Caco-2 (cell line): ENCODE measurements around the gene ANKDD1A. TPM values are rescaled to one million over a fixed set of nuclear protein-coding genes. Genes with fewer than 3 reads are reported as not detected.
A peak's percentile ranks its signal among the peaks of the same experiment; 100 is the strongest.

Experiments
- BruUV-seq: library from RNA; stranded (reverse); fragments of 400-500 nt; replicated peaks from 2 replicates; lab custom pipeline; 2021; lab: Mats Ljungman, UMichigan
- CTCF ChIA-PET: fragments of 300-600 bp; sonication (Branson Sonifier 250); formaldehyde crosslinking; loops from one replicate; lab custom pipeline; 2022; ENCODE audit warnings: antibody characterized with exemption; lab: Charles Lee
- POLR2A ChIA-PET: fragments of 300-600 bp; sonication (Branson Sonifier 250); formaldehyde crosslinking; loops from one replicate; lab custom pipeline; 2022; ENCODE audit warnings: antibody characterized with exemption; lab: Charles Lee
- DNase-seq, 2 experiments: peaks; one replicate each; pipeline versions ENCODE4 v3.0.0 to v3.0.0-alpha.2; 2020 to 2022
- H3K27me3 ChIP-seq: replicated peaks from 2 replicates; pipeline ENCODE4 v1.6.0; 2011; ENCODE audit warnings: low read length; ENCODE audit not compliant: control insufficient read depth, insufficient read depth
- H3K36me3 ChIP-seq: 2 replicates; pipeline ENCODE4 v1.5.1; 2011; ENCODE audit warnings: low read length; ENCODE audit not compliant: control insufficient read depth, insufficient read depth
- H3K4me1 ChIP-seq: fragments of 250-450 bp; sonication (Bioruptor Pico); 2 replicates; pipeline ENCODE4 v1.5.1; 2020; ENCODE audit warnings: mild to moderate bottlenecking
- H3K4me3 ChIP-seq: 2 replicates; pipeline ENCODE4 v1.5.1; 2011; ENCODE audit warnings: low read depth, mild to moderate bottlenecking, control low read depth, low read length
- H3K9me3 ChIP-seq: fragments of 250-450 bp; sonication (Bioruptor Pico); 2 replicates; pipeline ENCODE4 v1.5.1; 2020; ENCODE audit warnings: mild to moderate bottlenecking, moderate library complexity
- H3K27ac Mint-ChIP-seq: one replicate; pipeline ENCODE4 v1.8.0; 2022; ENCODE audit warnings: mixed read lengths; ENCODE audit not compliant: unreplicated experiment
- H3K27me3 Mint-ChIP-seq: one replicate; pipeline ENCODE4 v1.8.0; 2022; ENCODE audit warnings: mixed read lengths; ENCODE audit not compliant: insufficient read depth, unreplicated experiment
- H3K36me3 Mint-ChIP-seq: one replicate; pipeline ENCODE4 v1.8.0; 2022; ENCODE audit warnings: mild to moderate bottlenecking, mixed read lengths; ENCODE audit not compliant: insufficient read depth, unreplicated experiment
- H3K4me1 Mint-ChIP-seq: one replicate; pipeline ENCODE4 v1.8.0; 2022; ENCODE audit warnings: low read depth, mixed read lengths; ENCODE audit not compliant: unreplicated experiment
- H3K4me3 Mint-ChIP-seq: one replicate; pipeline ENCODE4 v1.8.0; 2022; ENCODE audit warnings: mild to moderate bottlenecking, moderate library complexity, mixed read lengths; ENCODE audit not compliant: unreplicated experiment
- H3K9me3 Mint-ChIP-seq: one replicate; pipeline ENCODE4 v1.8.0; 2022; ENCODE audit warnings: mixed read lengths; ENCODE audit not compliant: unreplicated experiment
- intact Hi-C: fragments of 100-400 bp; cut with micrococcal nuclease; formaldehyde crosslinking; loops from one replicate; pipeline ENCODE4 v1.10.0; 2022; ENCODE audit not compliant: unreplicated experiment
- total RNA-seq: library from RNA; stranded (reverse); gene quantifications from 2 replicates; pipeline ENCODE4 v1.2.3, GENCODE V29; 2022
- TF ChIP-seq, protein P1 (sequence below), 2 experiments: fragments of 200-600 bp in 1 of 2; IDR thresholded peaks; 1 replicate in 1 of 2; 2 replicates in 1 of 2; pipeline versions ENCODE4 v1.5.1 to v1.8.0; 2011 to 2022; ENCODE audit warnings: antibody characterized with exemption in 1 of 2, control low read depth in 1 of 2, inconsistent platforms in 1 of 2, low read depth in 1 of 2, low read length in 1 of 2, mild to moderate bottlenecking in 1 of 2, moderate library complexity in 1 of 2; ENCODE audit not compliant: insufficient read depth in 1 of 2, severe bottlenecking in 1 of 2, unreplicated experiment in 1 of 2

Gene ANKDD1A
- total RNA-seq, 1 experiment from 2014 or later, result 1.6 TPM

GRCh38 chr15:64989416-64990167 is 77.9 kb downstream of the ANKDD1A start, which contains the start of gene SPG21:
TSS of gene SPG21 (minus strand) at chr15:64989914. CDS start at chr15:64983569, 6,345 bp downstream.
- H3K27ac Mint-ChIP-seq, result peak within 1 kb of the TSS; percentile 82
- H3K4me3 Mint-ChIP-seq, result peak within 1 kb of the TSS; percentile 95
- no TSS peak for BruUV-seq
- CTCF ChIA-PET, result interaction anchor here (0.6 to 0.7 kb wide), 3 partner anchors 20 to 441 kb away, joined by 3 read pairs; no protein-coding TSS in a partner anchor
- TF ChIP-seq, protein P1, sequence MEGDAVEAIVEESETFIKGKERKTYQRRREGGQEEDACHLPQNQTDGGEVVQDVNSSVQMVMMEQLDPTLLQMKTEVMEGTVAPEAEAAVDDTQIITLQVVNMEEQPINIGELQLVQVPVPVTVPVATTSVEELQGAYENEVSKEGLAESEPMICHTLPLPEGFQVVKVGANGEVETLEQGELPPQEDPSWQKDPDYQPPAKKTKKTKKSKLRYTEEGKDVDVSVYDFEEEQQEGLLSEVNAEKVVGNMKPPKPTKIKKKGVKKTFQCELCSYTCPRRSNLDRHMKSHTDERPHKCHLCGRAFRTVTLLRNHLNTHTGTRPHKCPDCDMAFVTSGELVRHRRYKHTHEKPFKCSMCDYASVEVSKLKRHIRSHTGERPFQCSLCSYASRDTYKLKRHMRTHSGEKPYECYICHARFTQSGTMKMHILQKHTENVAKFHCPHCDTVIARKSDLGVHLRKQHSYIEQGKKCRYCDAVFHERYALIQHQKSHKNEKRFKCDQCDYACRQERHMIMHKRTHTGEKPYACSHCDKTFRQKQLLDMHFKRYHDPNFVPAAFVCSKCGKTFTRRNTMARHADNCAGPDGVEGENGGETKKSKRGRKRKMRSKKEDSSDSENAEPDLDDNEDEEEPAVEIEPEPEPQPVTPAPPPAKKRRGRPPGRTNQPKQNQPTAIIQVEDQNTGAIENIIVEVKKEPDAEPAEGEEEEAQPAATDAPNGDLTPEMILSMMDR (IDR thresholded peaks at IDR 0.05; ENCODE audit: insufficient read depth in 1 of 2, low read depth in 1 of 2, low read length in 1 of 2, severe bottlenecking in 1 of 2, unreplicated experiment in 1 of 2), result no peak
- H3K4me1 Mint-ChIP-seq, result peaks cover 7% of the 10 kb centered on the region
- POLR2A ChIA-PET, result interaction anchor here (0.6 to 1.2 kb wide), 4 partner anchors 67 to 602 kb away, joined by 3 to 9 read pairs (median 3); partner anchors contain the start of gene TRIP4
- peaks cover 18% of the 10 kb centered on the region for H3K36me3 Mint-ChIP-seq
- Histone ChIP-seq H3K4me1 (peaks cover 18% of the 10 kb centered on the region), H3K27me3 (no peaks in the 10 kb centered on the region), H3K36me3 (no peaks in the 10 kb centered on the region; the same call in 1 of the 2 replicates), H3K4me3 (peak within 1 kb of the TSS; percentile 88), H3K9me3 (no peaks in the 10 kb centered on the region)
- no peaks in the 10 kb centered on the region for H3K9me3 Mint-ChIP-seq
- intact Hi-C loops, result no loop called here
- H3K27me3 Mint-ChIP-seq, result no peaks in the 10 kb centered on the region
- peak; percentile 93 to 96 for DNase-seq

- H3K9me3 ChIP-seq, result no peaks in the 10 kb centered on the region
- no peaks in the 10 kb centered on the region for H3K27me3 ChIP-seq
- peaks cover 18% of the 10 kb centered on the region for H3K4me1 ChIP-seq
- ChIA-PET POLR2A (interaction anchor here (0.6 to 1.2 kb wide), 3 partner anchors 66 to 181 kb away, joined by 3 to 9 read pairs (median 3); no protein-coding TSS in a partner anchor), CTCF (interaction anchor here (0.6 to 0.7 kb wide), 2 partner anchors 19 to 442 kb away, joined by 3 read pairs; no protein-coding TSS in a partner anchor)
- peaks cover 7% of the 10 kb centered on the region for H3K4me1 Mint-ChIP-seq
- H3K27me3 Mint-ChIP-seq, result no peaks in the 10 kb centered on the region
- H3K36me3 Mint-ChIP-seq, result peaks cover 18% of the 10 kb centered on the region
- H3K36me3 ChIP-seq, result no peaks in the 10 kb centered on the region; the same call in 1 of the 2 replicates
- peak overlapping the region; percentile 95 for H3K4me3 Mint-ChIP-seq
- TSS peak; percentile 97 for BruUV-seq
- no peaks in the 10 kb centered on the region for H3K9me3 Mint-ChIP-seq
- peak overlapping the region; percentile 82 for H3K27ac Mint-ChIP-seq
- TF ChIP-seq, protein P1 (IDR thresholded peaks at IDR 0.05; ENCODE audit: insufficient read depth in 1 of 2, low read depth in 1 of 2, low read length in 1 of 2, severe bottlenecking in 1 of 2, unreplicated experiment in 1 of 2), result no peak
- intact Hi-C loops, result no loop called here
- DNase-seq, result no peak
- peak overlapping the region; percentile 88 for H3K4me3 ChIP-seq
Measured at GRCh38 chr15:64990168-64990470, 78.4 kb downstream of the ANKDD1A start.

GRCh38 chr15:64991536-64992135 is 79.9 kb downstream of the ANKDD1A start:
- no peaks in the 10 kb centered on the region for H3K9me3 Mint-ChIP-seq
- H3K4me1 Mint-ChIP-seq, result peaks cover 7% of the 10 kb centered on the region
- no peak overlapping the region for H3K27ac Mint-ChIP-seq

More at GRCh38 chr15:64991536-64992135, 79.9 kb downstream of the ANKDD1A start:
- Histone ChIP-seq H3K36me3 (no peaks in the 10 kb centered on the region; the same call in 1 of the 2 replicates), H3K4me1 (peaks cover 18% of the 10 kb centered on the region), H3K9me3 (no peaks in the 10 kb centered on the region), H3K27me3 (no peaks in the 10 kb centered on the region), H3K4me3 (no peak overlapping the region)
- CTCF ChIA-PET, result no interaction called here
- peaks cover 18% of the 10 kb centered on the region for H3K36me3 Mint-ChIP-seq
- no peak overlapping the region for H3K4me3 Mint-ChIP-seq
- DNase-seq, result no peak
- POLR2A ChIA-PET, result no interaction called here
- intact Hi-C loops, result no loop called here
- TF ChIP-seq, protein P1 (IDR thresholded peaks at IDR 0.05; ENCODE audit: insufficient read depth in 1 of 2, low read depth in 1 of 2, low read length in 1 of 2, severe bottlenecking in 1 of 2, unreplicated experiment in 1 of 2), result no peak
- H3K27me3 Mint-ChIP-seq, result no peaks in the 10 kb centered on the region
- no TSS peak for BruUV-seq
